Loucy (cell line): ENCODE results near the gene GAS2L1.

Experiments used
- CTCF ChIP-seq: fragments of 200-600 bp; sonication (generic); conservative IDR thresholded peaks from 2 replicates; pipeline ENCODE4 v1.5.1; 2014; ENCODE audit warnings: mild to moderate bottlenecking, antibody characterized with exemption, low read length
- EZH2phosphoT487 ChIP-seq: fragments of 200-600 bp; IDR thresholded peaks from 2 replicates; pipeline ENCODE4 v1.6.1; 2018; ENCODE audit warnings: antibody characterized with exemption, mild to moderate bottlenecking, moderate library complexity, borderline replicate concordance

- TF ChIP-seq CTCF (no peak), EZH2phosphoT487 (no peak)
These were observed 40.2 kb downstream of the GAS2L1 start for GRCh38 chr22:29346659-29347058.
